GM23248 (cell line): ENCODE data around the gene PFN3. TPM values are rescaled to one million over a fixed set of nuclear protein-coding genes. Genes with fewer than 3 reads are reported as not detected.

Experiments
- DNase-seq: peaks from one replicate; pipeline ENCODE4 v3.0.0-alpha.2; 2015
- H2AFZ ChIP-seq: fragments of 200-600 bp; sonication (generic); 2 replicates; pipeline ENCODE4 v1.6.1; 2016; ENCODE audit warnings: antibody characterized with exemption
- H3F3A ChIP-seq: fragments of 200-600 bp; sonication (generic); 2 replicates; pipeline ENCODE4 v1.6.1; 2016; ENCODE audit warnings: mild to moderate bottlenecking, antibody characterized with exemption, mixed run types; ENCODE audit not compliant: insufficient read depth
- H3K27ac ChIP-seq: fragments of 200-600 bp; sonication (generic); 2 replicates; pipeline ENCODE4 v1.5.1; 2016; ENCODE audit warnings: mild to moderate bottlenecking
- H3K27me3 ChIP-seq: fragments of 200-600 bp; sonication (generic); replicated peaks from 2 replicates; pipeline ENCODE4 v1.6.1; 2016; ENCODE audit warnings: mild to moderate bottlenecking; ENCODE audit not compliant: insufficient read depth
- H3K36me3 ChIP-seq: fragments of 200-600 bp; sonication (generic); 2 replicates; pipeline ENCODE4 v1.6.1; 2016; ENCODE audit warnings: low read depth, mild to moderate bottlenecking
- H3K4me1 ChIP-seq: fragments of 200-600 bp; sonication (generic); 2 replicates; pipeline ENCODE4 v1.6.1; 2016; ENCODE audit warnings: mild to moderate bottlenecking; ENCODE audit not compliant: insufficient read depth
- H3K4me2 ChIP-seq: fragments of 200-600 bp; sonication (generic); one replicate; pipeline ENCODE4 v1.6.1; 2016; ENCODE audit warnings: mild to moderate bottlenecking; ENCODE audit not compliant: unreplicated experiment
- H3K4me3 ChIP-seq: fragments of 200-600 bp; sonication (generic); 2 replicates; pipeline ENCODE4 v1.5.1; 2016; ENCODE audit warnings: mild to moderate bottlenecking
- H3K79me2 ChIP-seq: fragments of 200-600 bp; sonication (generic); 2 replicates; pipeline ENCODE4 v1.6.1; 2016; ENCODE audit warnings: mild to moderate bottlenecking; ENCODE audit not compliant: insufficient read depth
- H3K9ac ChIP-seq: fragments of 200-600 bp; sonication (generic); 2 replicates; pipeline ENCODE4 v1.6.1; 2016; ENCODE audit warnings: mild to moderate bottlenecking
- H3K9me2 ChIP-seq: fragments of 200-600 bp; sonication (generic); 2 replicates; pipeline ENCODE4 v1.6.1; 2016; ENCODE audit warnings: mixed run types, mild to moderate bottlenecking, moderate library complexity; ENCODE audit not compliant: insufficient read depth
- H3K9me3 ChIP-seq: fragments of 200-600 bp; sonication (generic); one replicate; pipeline ENCODE4 v1.6.1; 2017; ENCODE audit warnings: low read depth
- H4K20me1 ChIP-seq: fragments of 200-600 bp; sonication (generic); 2 replicates; pipeline ENCODE4 v1.6.0; 2016; ENCODE audit not compliant: insufficient read depth
- EZH2 ChIP-seq: fragments of 200-600 bp; sonication (generic); IDR thresholded peaks from 2 replicates; pipeline ENCODE4 v1.6.1; 2018; ENCODE audit warnings: antibody characterized with exemption, mild to moderate bottlenecking; ENCODE audit not compliant: insufficient read depth, poor library complexity, severe bottlenecking
- EZH2phosphoT487 ChIP-seq: fragments of 200-600 bp; sonication (generic); IDR thresholded peaks from 2 replicates; pipeline ENCODE4 v1.6.1; 2018; ENCODE audit warnings: antibody characterized with exemption, moderate library complexity, mild to moderate bottlenecking, low read depth; ENCODE audit not compliant: insufficient read depth
- WGBS, 2 experiments: methylation state at CpG; one replicate each; pipeline ENCODE4 v1.1.6; 2015 to 2017; ENCODE audit warnings: low lambda C conversion rate in 2 of 2, low coverage in 1 of 2; ENCODE audit errors: missing lambda C conversion rate in 2 of 2; 5-methylcytosine and 5-hydroxymethylcytosine counted together
- in situ Hi-C: fragments of 300-500 bp; cut with MboI; formaldehyde crosslinking; loops from 2 replicates; pipeline ENCODE4 v1.15.0; 2020
- polyA plus RNA-seq: library from polyadenylated mRNA; unstranded; fragments of >200 nt; fragmentation: Nextera tagmentation; extraction: Ambion mirVana; gene quantifications from 2 replicates; pipeline ENCODE4 v1.2.1, GENCODE V29; 2016
- total RNA-seq: library from RNA; depleted of rRNA; stranded (reverse); fragments of >200 nt; shearing (Covaris generic); gene quantifications from 2 replicates; pipeline ENCODE4 v1.2.3, GENCODE V29; 2014

The PFN3 gene
- total and polyA plus RNA-seq, 2 experiments from 2014 or later, result not detected

GRCh38 chr5:177355868-177356168 is 44.6 kb downstream of the PFN3 start:
- no peak for DNase-seq
- no peak overlapping the region for H2AFZ ChIP-seq
- H4K20me1 ChIP-seq, result no peaks in the 10 kb centered on the region
- H3K4me2 ChIP-seq, result no peak overlapping the region
- no peak overlapping the region for H3K27ac ChIP-seq
- no peaks in the 10 kb centered on the region for H3K27me3 ChIP-seq
- no peaks in the 10 kb centered on the region for H3K4me1 ChIP-seq
- 3 to 5% methylated on average over 1 of the region's 1 CpG for WGBS, 2 experiments
- peaks cover 5% of the 10 kb centered on the region for H3K79me2 ChIP-seq
- TF ChIP-seq EZH2 (no peak), EZH2phosphoT487 (no peak)
- H3K4me3 ChIP-seq, result no peak overlapping the region
- H3K9me3 ChIP-seq, result no peaks in the 10 kb centered on the region
- H3K9ac ChIP-seq, result no peak overlapping the region
- H3K36me3 ChIP-seq, result no peaks in the 10 kb centered on the region
- H3K9me2 ChIP-seq, result no peaks in the 10 kb centered on the region
- in situ Hi-C loops, result no loop called here
- no peaks in the 10 kb centered on the region for H3F3A ChIP-seq

GRCh38 chr5:177355162-177355867 is 45.1 kb downstream of the PFN3 start:
- Histone ChIP-seq H2AFZ (no peak overlapping the region), H4K20me1 (no peaks in the 10 kb centered on the region), H3K4me1 (peaks cover 4% of the 10 kb centered on the region), H3K36me3 (no peaks in the 10 kb centered on the region), H3K4me2 (no peak overlapping the region), H3K9me2 (no peaks in the 10 kb centered on the region), H3K79me2 (peaks cover 10% of the 10 kb centered on the region), H3K4me3 (no peak overlapping the region), H3K27ac (no peak overlapping the region), H3K9me3 (no peaks in the 10 kb centered on the region), H3K27me3 (no peaks in the 10 kb centered on the region), H3K9ac (no peak overlapping the region), H3F3A (no peaks in the 10 kb centered on the region)
- in situ Hi-C loops, result no loop called here
- WGBS, 2 experiments, result 43 to 55% methylated on average over 1 of the region's 1 CpG
- no peak for DNase-seq
- TF ChIP-seq EZH2phosphoT487 (no peak), EZH2 (no peak)

- no peaks in the 10 kb centered on the region for H3K9me3 ChIP-seq
- WGBS, 2 experiments, result 59 to 62% methylated on average over 3 of the region's 3 CpGs
- no peak for DNase-seq
Measured at GRCh38 chr5:177354711-177355110, 45.8 kb downstream of the PFN3 start.

DNA sequence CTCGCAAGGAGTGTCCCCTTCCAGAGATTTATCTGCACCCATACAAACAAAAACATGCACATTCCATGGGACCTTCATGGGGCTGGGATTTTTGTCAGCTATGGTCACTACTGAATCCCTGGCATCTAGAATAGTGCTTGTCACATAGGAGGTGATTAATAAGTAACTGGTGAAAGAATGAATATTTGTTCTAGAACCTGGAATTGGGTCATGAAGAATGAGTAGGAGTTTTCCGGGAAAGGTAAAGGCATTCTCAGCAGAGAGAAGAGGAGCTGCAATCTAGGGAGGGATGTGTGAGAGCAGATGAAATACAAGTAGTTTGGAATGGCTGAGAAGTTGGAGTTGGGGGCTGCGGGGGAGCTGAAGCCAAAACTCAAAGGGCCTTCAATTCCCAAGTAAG is 46.2 kb downstream of the PFN3 start:
- 94% methylated on average over 3 of the region's 3 CpGs for WGBS, 2 experiments

More at GRCh38 chr5:177354711-177355110, 45.8 kb downstream of the PFN3 start:
- no peak overlapping the region for H3K9ac ChIP-seq
- H3K27me3 ChIP-seq, result no peaks in the 10 kb centered on the region
- no peak overlapping the region for H3K27ac ChIP-seq
- H3F3A ChIP-seq, result no peaks in the 10 kb centered on the region
- peaks cover 10% of the 10 kb centered on the region for H3K4me1 ChIP-seq
- no peaks in the 10 kb centered on the region for H4K20me1 ChIP-seq
- no peaks in the 10 kb centered on the region for H3K36me3 ChIP-seq
- H3K9me2 ChIP-seq, result no peaks in the 10 kb centered on the region
- H3K79me2 ChIP-seq, result peaks cover 16% of the 10 kb centered on the region
- no peak for TF ChIP-seq EZH2phosphoT487
- TF ChIP-seq EZH2, result no peak
- no peak overlapping the region for H2AFZ ChIP-seq
- in situ Hi-C loops, result no loop called here
- no peak overlapping the region for H3K4me3 ChIP-seq
- H3K4me2 ChIP-seq, result no peak overlapping the region

DNA sequence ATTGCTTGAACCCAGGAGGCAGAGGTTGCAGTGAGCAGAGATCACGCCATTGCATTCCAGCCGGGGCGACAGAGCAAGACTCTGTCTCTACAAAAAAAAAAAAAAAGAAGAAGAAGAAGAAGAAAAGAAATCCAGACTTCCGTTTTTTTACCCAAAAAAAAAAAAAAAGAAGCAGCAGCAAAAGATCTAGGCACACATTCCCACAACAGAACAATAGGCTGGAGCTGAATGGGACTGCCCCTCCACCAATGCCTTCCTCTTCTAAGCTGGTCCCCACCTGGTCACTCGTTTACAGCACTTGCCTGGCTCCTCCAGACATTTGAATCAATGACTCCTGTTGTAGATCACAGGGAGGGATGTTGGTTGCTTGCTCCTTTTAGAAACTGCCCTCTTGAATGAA is 47.4 kb downstream of the PFN3 start:
- DNase-seq, result no peak
- Histone ChIP-seq H3K4me3 (no peak overlapping the region), H3K9me3 (no peaks in the 10 kb centered on the region), H3K27me3 (no peaks in the 10 kb centered on the region), H2AFZ (no peak overlapping the region), H3K9me2 (no peaks in the 10 kb centered on the region), H3K27ac (no peak overlapping the region), H4K20me1 (no peaks in the 10 kb centered on the region), H3K4me1 (peaks cover 17% of the 10 kb centered on the region), H3K36me3 (no peaks in the 10 kb centered on the region; the same call in 1 of the 2 replicates), H3K9ac (no peak overlapping the region), H3K4me2 (no peak overlapping the region), H3K79me2 (peaks cover 32% of the 10 kb centered on the region), H3F3A (no peaks in the 10 kb centered on the region)
- TF ChIP-seq EZH2phosphoT487, result no peak
- TF ChIP-seq EZH2, result no peak
- whole genome bisulfite sequencing, 2 experiments, result 81 to 88% methylated on average over 5 of the region's 5 CpGs
- in situ Hi-C loops, result no loop called here

More for the DNA sequence above, 46.2 kb downstream of the PFN3 start:
- no peaks in the 10 kb centered on the region for H4K20me1 ChIP-seq
- H3K27ac ChIP-seq, result no peak overlapping the region
- no peaks in the 10 kb centered on the region for H3K36me3 ChIP-seq
- no peaks in the 10 kb centered on the region for H3K9me2 ChIP-seq
- in situ Hi-C loops, result no loop called here
- H2AFZ ChIP-seq, result no peak overlapping the region
- peaks cover 20% of the 10 kb centered on the region for H3K79me2 ChIP-seq
- H3K4me3 ChIP-seq, result no peak overlapping the region
- H3K9ac ChIP-seq, result no peak overlapping the region
- H3F3A ChIP-seq, result no peaks in the 10 kb centered on the region
- H3K9me3 ChIP-seq, result no peaks in the 10 kb centered on the region
- no peak overlapping the region for H3K4me2 ChIP-seq
- no peak for DNase-seq
- no peak for TF ChIP-seq EZH2
- TF ChIP-seq EZH2phosphoT487, result no peak
- peaks cover 13% of the 10 kb centered on the region for H3K4me1 ChIP-seq
- no peaks in the 10 kb centered on the region for H3K27me3 ChIP-seq
